Bronchial epithelial cell (primary cell): Measurements from ENCODE around the gene AFF1. TPM values are rescaled to one million over a fixed set of nuclear protein-coding genes. Genes with fewer than 3 reads are reported as not detected.

ENCODE experiments used
- DNase-seq: peaks from one replicate; pipeline ENCODE4 v3.0.0-alpha.2; 2010; ENCODE audit warnings: low read depth
- FAIRE-seq: peaks from 2 replicates; lab custom pipeline; 2011; peaks lifted over from hg19 to GRCh38; lab: Jason Lieb, UNC
- H3K27me3 ChIP-seq: 2 replicates; pipeline ENCODE4 v1.5.1; 2011; ENCODE audit warnings: low read length; ENCODE audit not compliant: control insufficient read depth, insufficient read depth
- H3K36me3 ChIP-seq: 2 replicates; pipeline ENCODE4 v1.5.1; 2011; ENCODE audit warnings: low read length; ENCODE audit not compliant: control insufficient read depth, insufficient read depth
- H3K4me3 ChIP-seq: 2 replicates; pipeline ENCODE4 v1.5.1; 2011; ENCODE audit warnings: mild to moderate bottlenecking, low read depth, low read length, control low read depth
- CTCF ChIP-seq: IDR thresholded peaks from 2 replicates; pipeline ENCODE4 v1.5.1; 2011; ENCODE audit warnings: mild to moderate bottlenecking, moderate library complexity, low read length, control low read depth, inconsistent platforms; ENCODE audit not compliant: insufficient read depth, severe bottlenecking
- total RNA-seq: library from RNA; depleted of rRNA; stranded (reverse); fragments of >200 nt; gene quantifications from 2 replicates; pipeline ENCODE4 v1.2.1, GENCODE V29; 2014

Gene AFF1, protein sequence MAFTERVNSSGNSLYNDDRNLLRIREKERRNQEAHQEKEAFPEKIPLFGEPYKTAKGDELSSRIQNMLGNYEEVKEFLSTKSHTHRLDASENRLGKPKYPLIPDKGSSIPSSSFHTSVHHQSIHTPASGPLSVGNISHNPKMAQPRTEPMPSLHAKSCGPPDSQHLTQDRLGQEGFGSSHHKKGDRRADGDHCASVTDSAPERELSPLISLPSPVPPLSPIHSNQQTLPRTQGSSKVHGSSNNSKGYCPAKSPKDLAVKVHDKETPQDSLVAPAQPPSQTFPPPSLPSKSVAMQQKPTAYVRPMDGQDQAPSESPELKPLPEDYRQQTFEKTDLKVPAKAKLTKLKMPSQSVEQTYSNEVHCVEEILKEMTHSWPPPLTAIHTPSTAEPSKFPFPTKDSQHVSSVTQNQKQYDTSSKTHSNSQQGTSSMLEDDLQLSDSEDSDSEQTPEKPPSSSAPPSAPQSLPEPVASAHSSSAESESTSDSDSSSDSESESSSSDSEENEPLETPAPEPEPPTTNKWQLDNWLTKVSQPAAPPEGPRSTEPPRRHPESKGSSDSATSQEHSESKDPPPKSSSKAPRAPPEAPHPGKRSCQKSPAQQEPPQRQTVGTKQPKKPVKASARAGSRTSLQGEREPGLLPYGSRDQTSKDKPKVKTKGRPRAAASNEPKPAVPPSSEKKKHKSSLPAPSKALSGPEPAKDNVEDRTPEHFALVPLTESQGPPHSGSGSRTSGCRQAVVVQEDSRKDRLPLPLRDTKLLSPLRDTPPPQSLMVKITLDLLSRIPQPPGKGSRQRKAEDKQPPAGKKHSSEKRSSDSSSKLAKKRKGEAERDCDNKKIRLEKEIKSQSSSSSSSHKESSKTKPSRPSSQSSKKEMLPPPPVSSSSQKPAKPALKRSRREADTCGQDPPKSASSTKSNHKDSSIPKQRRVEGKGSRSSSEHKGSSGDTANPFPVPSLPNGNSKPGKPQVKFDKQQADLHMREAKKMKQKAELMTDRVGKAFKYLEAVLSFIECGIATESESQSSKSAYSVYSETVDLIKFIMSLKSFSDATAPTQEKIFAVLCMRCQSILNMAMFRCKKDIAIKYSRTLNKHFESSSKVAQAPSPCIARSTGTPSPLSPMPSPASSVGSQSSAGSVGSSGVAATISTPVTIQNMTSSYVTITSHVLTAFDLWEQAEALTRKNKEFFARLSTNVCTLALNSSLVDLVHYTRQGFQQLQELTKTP
- 9.2 and 11.9 TPM in 2 replicates for total RNA-seq

GRCh38 chr4:86934771-86935565, at the start of gene AFF1:
TSS of gene AFF1 (plus strand) at chr4:86935011. CDS start at chr4:86948534, 13,523 bp downstream.
- peak; percentile 40 for TF ChIP-seq CTCF
- no peaks in the 10 kb centered on the region for H3K27me3 ChIP-seq

GRCh38 chr4:86890790-86891189, 44.0 kb upstream of the AFF1 start:
- no peak for DNase-seq
- H3K36me3 ChIP-seq, result peaks cover 1% of the 10 kb centered on the region
- no peak for FAIRE-seq
- TF ChIP-seq CTCF, result no peak
- H3K27me3 ChIP-seq, result no peaks in the 10 kb centered on the region
- H3K4me3 ChIP-seq, result peak overlapping the region; percentile 53

More at GRCh38 chr4:86934771-86935565, at the start of gene AFF1:
- Histone ChIP-seq H3K36me3 (no peaks in the 10 kb centered on the region), H3K4me3 (peak within 1 kb of the TSS; percentile 96)
- DNase-seq (peak; percentile 72), FAIRE-seq (no peak)

GRCh38 chr4:86891762-86892635, 42.8 kb upstream of the AFF1 start, which contains the start of gene C4orf36:
TSS of gene C4orf36 (minus strand) at chr4:86892422. CDS start at chr4:86891520, 902 bp downstream.
- FAIRE-seq (peak; percentile 79), DNase-seq (peak; percentile 87)
- H3K36me3 ChIP-seq, result peaks cover 1% of the 10 kb centered on the region
- TF ChIP-seq CTCF, result peak; percentile 31
- H3K4me3 ChIP-seq, result peak within 1 kb of the TSS; percentile 53
- H3K27me3 ChIP-seq, result no peaks in the 10 kb centered on the region

- H3K27me3 ChIP-seq, result no peaks in the 10 kb centered on the region
- peak overlapping the region; percentile 53 for H3K4me3 ChIP-seq
- no peak for FAIRE-seq
- no peak for TF ChIP-seq CTCF
- H3K36me3 ChIP-seq, result no peaks in the 10 kb centered on the region
- no peak for DNase-seq
These were observed 42.2 kb upstream of the AFF1 start for GRCh38 chr4:86892636-86892960.
